ENCODE measurements around the gene KPNA4.

KPNA4 gene

GRCh38 chr3:160480931-160481330 lies 84.4 kb downstream of the KPNA4 start:
- Histone ChIP-seq H3K4me2 (ENCODE audit: insufficient read depth, low read length) (no peak overlapping the region), H3K9me3 (ENCODE audit: insufficient read depth, low read length, severe bottlenecking) (no peaks in the 10 kb centered on the region), H3K79me2 (ENCODE audit: insufficient read depth, low read length) (no peaks in the 10 kb centered on the region), H3K9ac (ENCODE audit: low read depth, low read length) (no peak overlapping the region), H3K27me3 (ENCODE audit: insufficient read depth, low read length, poor library complexity) (no peaks in the 10 kb centered on the region), H2AFZ (ENCODE audit: low read depth, low read length) (no peak overlapping the region), H3K27ac (ENCODE audit: low read length) (no peak overlapping the region), H3K4me3 (ENCODE audit: low read depth in 1 of 2, low read length in 2 of 2) (no peak overlapping the region), H3K4me1 (ENCODE audit: insufficient read depth, low read length) (no peaks in the 10 kb centered on the region), H4K20me1 (ENCODE audit: insufficient read depth, low read length) (no peaks in the 10 kb centered on the region), H3K36me3 (ENCODE audit: insufficient read depth, low read length) (no peaks in the 10 kb centered on the region)
- TF ChIP-seq CTCF (IDR thresholded peaks at IDR 0.05; ENCODE audit: borderline replicate concordance, extremely low read depth, low read length, poor library complexity, severe bottlenecking) (no peak), EZH2 (IDR thresholded peaks at IDR 0.05; ENCODE audit: borderline replicate concordance, low read depth, low read length, severe bottlenecking) (no peak)
- ATAC-seq (ENCODE audit: insufficient read depth, low read depth) (no peak), DNase-seq (no peak)

DNA sequence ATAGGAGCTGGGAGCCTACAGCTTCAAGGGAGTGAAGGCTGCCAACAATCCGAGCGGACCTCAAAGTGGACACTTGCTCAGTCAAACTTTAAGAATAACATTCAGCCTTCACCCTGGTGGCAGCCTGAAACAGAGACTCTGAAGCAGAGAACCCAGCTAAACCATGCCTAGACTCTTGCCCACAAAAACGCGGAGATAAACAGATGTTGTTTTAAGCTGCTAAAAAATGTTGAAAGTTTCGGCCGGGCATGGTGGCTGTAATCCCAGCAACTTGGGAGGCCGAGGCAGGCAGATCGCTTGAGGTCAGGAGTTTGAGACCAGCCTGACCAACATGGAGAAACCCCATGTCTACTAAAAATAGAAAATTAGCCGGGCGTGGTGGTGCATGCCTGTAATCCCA lies 86.0 kb downstream of the KPNA4 start:
- H3K4me2 ChIP-seq (ENCODE audit: insufficient read depth, low read length): no peak overlapping the region
- ATAC-seq (ENCODE audit: insufficient read depth, low read depth) (no peak), DNase-seq (no peak)
- no peaks in the 10 kb centered on the region for H3K79me2 ChIP-seq (ENCODE audit: insufficient read depth, low read length)
- no peak overlapping the region for H2AFZ ChIP-seq (ENCODE audit: low read depth, low read length)
- H3K4me3 ChIP-seq (ENCODE audit: low read depth in 1 of 2, low read length in 2 of 2): no peak overlapping the region
- H3K27ac ChIP-seq (ENCODE audit: low read length): no peak overlapping the region
- no peaks in the 10 kb centered on the region for H3K9me3 ChIP-seq (ENCODE audit: insufficient read depth, low read length, severe bottlenecking)
- TF ChIP-seq CTCF (IDR thresholded peaks at IDR 0.05; ENCODE audit: borderline replicate concordance, extremely low read depth, low read length, poor library complexity, severe bottlenecking): no peak
- no peak for TF ChIP-seq EZH2 (IDR thresholded peaks at IDR 0.05; ENCODE audit: borderline replicate concordance, low read depth, low read length, severe bottlenecking)
- H3K27me3 ChIP-seq (ENCODE audit: insufficient read depth, low read length, poor library complexity): no peaks in the 10 kb centered on the region
- no peaks in the 10 kb centered on the region for H3K4me1 ChIP-seq (ENCODE audit: insufficient read depth, low read length)
- no peaks in the 10 kb centered on the region for H3K36me3 ChIP-seq (ENCODE audit: insufficient read depth, low read length)
- H4K20me1 ChIP-seq (ENCODE audit: insufficient read depth, low read length): no peaks in the 10 kb centered on the region
- H3K9ac ChIP-seq (ENCODE audit: low read depth, low read length): no peak overlapping the region

GRCh38 chr3:160478338-160478737 lies 87.0 kb downstream of the KPNA4 start:
- no peak for ATAC-seq (ENCODE audit: insufficient read depth, low read depth)
- no peak overlapping the region for H3K4me2 ChIP-seq (ENCODE audit: insufficient read depth, low read length)

More at GRCh38 chr3:160478338-160478737, 87.0 kb downstream of the KPNA4 start:
- H3K27me3 ChIP-seq (ENCODE audit: insufficient read depth, low read length, poor library complexity): peaks cover 3% of the 10 kb centered on the region
- no peaks in the 10 kb centered on the region for H3K79me2 ChIP-seq (ENCODE audit: insufficient read depth, low read length)
- H3K9ac ChIP-seq (ENCODE audit: low read depth, low read length): no peak overlapping the region
- no peak overlapping the region for H3K27ac ChIP-seq (ENCODE audit: low read length)
- H4K20me1 ChIP-seq (ENCODE audit: insufficient read depth, low read length): no peaks in the 10 kb centered on the region
- no peaks in the 10 kb centered on the region for H3K4me1 ChIP-seq (ENCODE audit: insufficient read depth, low read length)
- no peaks in the 10 kb centered on the region for H3K9me3 ChIP-seq (ENCODE audit: insufficient read depth, low read length, severe bottlenecking)
- no peaks in the 10 kb centered on the region for H3K36me3 ChIP-seq (ENCODE audit: insufficient read depth, low read length)
- H2AFZ ChIP-seq (ENCODE audit: low read depth, low read length): no peak overlapping the region
- no peak overlapping the region for H3K4me3 ChIP-seq (ENCODE audit: low read depth in 1 of 2, low read length in 2 of 2)
- no peak for DNase-seq
- TF ChIP-seq CTCF (IDR thresholded peaks at IDR 0.05; ENCODE audit: borderline replicate concordance, extremely low read depth, low read length, poor library complexity, severe bottlenecking) (no peak), EZH2 (IDR thresholded peaks at IDR 0.05; ENCODE audit: borderline replicate concordance, low read depth, low read length, severe bottlenecking) (no peak)
